ENCODE data around the gene FGFBP1.
"Not testable (repeated sequence)": the region's sequence is repeated elsewhere in the genome, so short reads cannot be mapped to it uniquely, and the experiment has no call there.

Gene FGFBP1

GRCh38 chr4:15918484-15919129 lies 19.9 kb downstream of the FGFBP1 start:
- TF ChIP-seq, protein P1, sequence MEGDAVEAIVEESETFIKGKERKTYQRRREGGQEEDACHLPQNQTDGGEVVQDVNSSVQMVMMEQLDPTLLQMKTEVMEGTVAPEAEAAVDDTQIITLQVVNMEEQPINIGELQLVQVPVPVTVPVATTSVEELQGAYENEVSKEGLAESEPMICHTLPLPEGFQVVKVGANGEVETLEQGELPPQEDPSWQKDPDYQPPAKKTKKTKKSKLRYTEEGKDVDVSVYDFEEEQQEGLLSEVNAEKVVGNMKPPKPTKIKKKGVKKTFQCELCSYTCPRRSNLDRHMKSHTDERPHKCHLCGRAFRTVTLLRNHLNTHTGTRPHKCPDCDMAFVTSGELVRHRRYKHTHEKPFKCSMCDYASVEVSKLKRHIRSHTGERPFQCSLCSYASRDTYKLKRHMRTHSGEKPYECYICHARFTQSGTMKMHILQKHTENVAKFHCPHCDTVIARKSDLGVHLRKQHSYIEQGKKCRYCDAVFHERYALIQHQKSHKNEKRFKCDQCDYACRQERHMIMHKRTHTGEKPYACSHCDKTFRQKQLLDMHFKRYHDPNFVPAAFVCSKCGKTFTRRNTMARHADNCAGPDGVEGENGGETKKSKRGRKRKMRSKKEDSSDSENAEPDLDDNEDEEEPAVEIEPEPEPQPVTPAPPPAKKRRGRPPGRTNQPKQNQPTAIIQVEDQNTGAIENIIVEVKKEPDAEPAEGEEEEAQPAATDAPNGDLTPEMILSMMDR (conservative IDR thresholded peaks at IDR 0.05): no peak
- no peak overlapping the region for H3K27ac ChIP-seq

DNA sequence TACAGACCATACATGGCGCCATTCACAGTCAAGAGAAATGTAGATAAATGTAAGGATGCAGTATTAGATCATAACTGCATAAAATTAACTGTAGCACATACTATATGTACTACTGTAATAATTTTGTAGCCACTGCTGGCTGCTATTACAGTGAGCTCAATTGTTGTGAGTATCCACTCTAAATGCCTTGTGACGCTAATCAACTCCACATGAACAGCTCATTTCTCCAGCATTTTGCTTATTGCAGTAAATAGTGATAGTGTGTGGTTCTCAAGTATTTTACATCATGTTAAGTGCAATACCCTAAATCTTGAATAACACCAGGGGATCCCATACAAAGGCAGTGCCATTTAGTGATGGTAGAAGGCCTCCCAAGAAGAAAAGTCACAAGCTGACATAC lies 21.2 kb downstream of the FGFBP1 start:
- TF ChIP-seq, protein P1 (conservative IDR thresholded peaks at IDR 0.05): no peak
- no peak overlapping the region for H3K27ac ChIP-seq

DNA sequence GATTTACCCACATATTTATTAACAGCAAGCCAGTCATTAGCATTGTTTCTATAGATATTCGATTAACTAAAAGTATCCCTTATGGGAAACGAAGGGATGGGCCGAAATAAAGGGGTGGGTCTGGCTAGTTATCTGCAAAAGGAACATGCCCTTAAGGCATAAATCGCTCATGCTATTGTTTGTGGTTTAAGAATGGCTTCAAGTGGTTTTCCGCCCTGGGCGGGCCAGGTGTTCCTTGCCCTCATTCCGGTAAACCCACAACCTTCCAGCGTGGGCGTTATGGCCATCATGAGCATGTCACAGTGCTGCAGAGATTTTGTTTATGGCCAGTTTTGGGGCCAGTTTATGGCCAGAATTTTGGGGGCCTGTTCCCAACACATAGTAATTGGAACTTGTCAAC lies 22.2 kb downstream of the FGFBP1 start:
- not testable (repeated sequence) for H3K27ac ChIP-seq

DNA sequence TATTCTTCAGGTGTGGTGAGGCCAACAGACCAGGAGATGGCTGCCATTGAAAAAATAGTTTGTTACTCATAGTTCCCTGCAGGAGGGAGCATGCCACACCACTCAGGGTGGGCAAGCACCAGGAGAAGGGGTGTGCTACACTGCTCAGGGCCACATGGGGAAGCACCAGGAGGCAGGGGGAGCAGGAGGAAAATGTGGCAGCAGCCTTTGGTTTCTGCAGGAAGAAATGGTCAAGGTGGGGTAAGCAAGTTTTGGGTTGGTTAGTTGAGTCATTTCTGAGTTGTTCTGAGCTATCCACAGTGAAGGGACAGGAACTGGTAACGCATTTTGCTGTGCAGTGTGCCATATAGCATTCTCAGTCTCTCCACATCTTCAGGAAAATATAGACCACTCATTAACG lies 23.8 kb downstream of the FGFBP1 start:
- no peak overlapping the region for H3K27ac ChIP-seq
- TF ChIP-seq, protein P1 (conservative IDR thresholded peaks at IDR 0.05): no peak

- TF ChIP-seq, protein P1 (conservative IDR thresholded peaks at IDR 0.05): no peak
- no peak overlapping the region for H3K27ac ChIP-seq
These were observed 24.2 kb downstream of the FGFBP1 start for GRCh38 chr4:15914291-15914690.

- TF ChIP-seq, protein P1 (conservative IDR thresholded peaks at IDR 0.05): no peak
- no peak overlapping the region for H3K27ac ChIP-seq
These were observed 24.9 kb downstream of the FGFBP1 start for GRCh38 chr4:15913631-15913970.

GRCh38 chr4:15912961-15913630 lies 25.4 kb downstream of the FGFBP1 start:
- TF ChIP-seq, protein P1 (conservative IDR thresholded peaks at IDR 0.05): no peak
- H3K27ac ChIP-seq: no peak overlapping the region

GRCh38 chr4:15912236-15912635 lies 26.3 kb downstream of the FGFBP1 start:
- no peak overlapping the region for H3K27ac ChIP-seq
- TF ChIP-seq, protein P1 (conservative IDR thresholded peaks at IDR 0.05): no peak

All from VCaP (cell line).